GM21786 (cell line): ENCODE results near the gene EARS2.

Source experiments
- ATAC-seq: cut with Tn5 transposase; IDR thresholded peaks from one replicate; pipeline ENCODE4 v1.9.1; 2021; ENCODE audit not compliant: unreplicated experiment

The EARS2 gene

DNA sequence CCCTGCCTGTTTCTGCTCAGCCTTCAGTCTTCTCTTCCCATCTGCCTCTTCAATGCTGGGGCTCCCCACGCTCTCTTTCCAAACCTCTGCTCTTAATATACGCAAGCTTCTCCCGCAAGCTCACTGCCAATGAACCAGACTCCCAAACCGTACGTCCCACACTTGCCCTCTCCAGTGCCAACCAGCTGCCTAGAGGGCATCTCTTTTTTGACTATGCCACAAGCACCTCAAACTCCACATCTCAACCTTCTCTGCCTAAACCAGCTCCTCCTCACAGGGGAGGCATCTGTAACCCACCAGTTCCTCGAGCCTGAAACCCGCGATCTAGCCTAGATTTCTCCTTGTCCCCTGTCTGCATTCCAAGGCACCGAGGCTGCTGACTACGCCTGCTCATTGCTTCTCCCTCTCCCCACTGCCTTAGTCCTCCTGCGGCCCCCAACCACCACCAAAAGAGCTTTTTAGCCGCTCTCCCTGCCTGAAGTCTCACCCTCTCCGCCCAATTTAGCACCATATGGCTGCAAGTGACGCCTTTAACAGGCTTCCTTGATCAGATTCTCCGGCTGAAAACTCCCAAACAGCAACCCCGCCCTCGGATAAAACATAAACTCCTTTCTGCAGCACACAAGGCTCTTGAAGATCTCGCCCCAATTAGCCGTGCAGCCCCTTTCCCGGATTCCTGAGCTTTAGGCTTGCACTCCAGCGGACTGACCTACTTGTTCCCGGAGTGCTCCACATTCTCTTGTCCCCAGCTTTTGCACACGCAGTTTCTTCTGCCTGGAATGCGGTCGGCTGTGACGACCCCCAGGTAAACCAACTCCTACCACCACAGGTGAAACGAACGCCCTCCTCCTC lies 48.3 kb downstream of the EARS2 start:
- ATAC-seq: no peak

GRCh38 chr16:23506606-23506994 lies 50.5 kb downstream of the EARS2 start:
- ATAC-seq: no peak

- no peak for ATAC-seq
Measured at GRCh38 chr16:23505671-23506605, 51.2 kb downstream of the EARS2 start.

- no peak for ATAC-seq
Measured at GRCh38 chr16:23505180-23505665, 51.9 kb downstream of the EARS2 start.

- ATAC-seq: peak; percentile 69
Measured at GRCh38 chr16:23504453-23505179, 52.5 kb downstream of the EARS2 start.

DNA sequence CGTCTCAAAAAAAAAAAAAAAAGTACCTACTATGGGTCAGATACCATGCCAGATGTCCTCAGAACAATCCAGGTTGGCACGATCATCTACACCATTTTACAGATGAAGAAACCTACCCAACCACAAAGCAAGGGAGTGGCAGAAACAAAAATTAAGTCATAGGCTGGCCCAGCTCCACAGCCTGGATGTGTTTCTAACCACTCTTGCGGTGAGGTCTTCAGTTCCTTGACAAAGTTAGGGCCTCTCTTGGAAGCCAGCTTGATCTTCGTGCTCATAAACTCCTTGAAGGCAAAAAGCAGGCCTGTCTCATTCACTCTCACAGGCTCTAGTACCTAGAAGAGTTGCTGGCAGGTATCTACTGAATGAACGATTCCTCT lies 53.1 kb downstream of the EARS2 start:
- ATAC-seq: peak; percentile 11

DNA sequence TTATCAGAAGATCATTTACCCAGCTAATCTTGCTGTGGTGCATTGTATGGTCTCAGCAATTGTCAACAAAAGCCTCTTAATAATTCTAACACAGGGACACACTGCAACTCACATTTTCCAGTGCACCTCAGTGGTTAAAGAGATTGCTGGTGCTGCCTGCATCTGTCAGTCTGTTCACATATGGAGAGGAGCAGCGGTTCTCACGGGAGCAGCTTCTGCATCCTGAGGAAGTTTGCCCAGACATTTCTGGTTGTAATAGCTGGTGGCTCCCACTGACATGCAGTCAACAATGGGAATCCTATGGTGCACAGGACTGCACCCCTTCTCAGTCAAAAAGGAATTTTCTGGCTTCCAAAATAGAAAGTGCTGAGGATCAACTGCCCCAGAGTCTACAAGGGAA lies 54.7 kb downstream of the EARS2 start:
- no peak for ATAC-seq

- ATAC-seq: no peak
Measured at GRCh38 chr16:23501291-23501690, 55.9 kb downstream of the EARS2 start.

DNA sequence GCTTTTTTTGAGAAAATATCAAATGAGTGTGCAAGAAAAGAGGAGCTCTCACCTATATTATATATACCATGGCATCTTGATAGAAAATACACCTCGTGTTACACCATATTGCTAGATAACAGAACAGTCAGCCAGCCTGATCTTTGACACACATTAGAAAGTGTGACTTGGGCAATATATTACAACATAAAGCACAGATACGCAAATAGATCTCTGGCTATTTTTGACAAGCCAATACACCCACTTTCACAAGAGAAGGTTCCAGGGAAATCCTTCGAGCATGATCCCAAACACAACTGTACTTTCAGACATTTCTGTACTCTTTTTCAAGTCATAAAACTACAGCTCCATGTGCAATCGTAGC lies 56.3 kb downstream of the EARS2 start:
- ATAC-seq: no peak

GRCh38 chr16:23500212-23500861 lies 56.8 kb downstream of the EARS2 start:
- no peak for ATAC-seq

DNA sequence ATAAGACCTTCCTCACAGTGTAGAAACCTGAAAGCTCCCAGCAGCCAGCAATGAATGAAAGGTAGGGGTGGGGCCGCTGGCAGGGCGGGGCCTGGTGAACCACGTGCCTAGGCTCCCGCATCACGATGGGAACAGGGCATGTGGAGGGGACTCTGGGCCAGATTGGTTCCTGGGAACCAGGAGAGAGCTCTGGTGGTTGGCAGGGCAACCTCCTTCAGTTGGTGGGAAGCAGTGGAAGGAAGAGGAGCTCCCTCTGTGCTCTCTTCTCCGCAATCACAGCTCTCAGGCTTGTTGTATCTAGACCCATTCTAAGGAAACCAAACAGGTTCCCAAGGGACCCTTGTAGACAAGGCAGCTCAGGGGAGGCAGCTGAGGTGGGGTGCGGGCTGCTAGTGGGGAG lies 57.3 kb downstream of the EARS2 start:
- ATAC-seq: no peak

DNA sequence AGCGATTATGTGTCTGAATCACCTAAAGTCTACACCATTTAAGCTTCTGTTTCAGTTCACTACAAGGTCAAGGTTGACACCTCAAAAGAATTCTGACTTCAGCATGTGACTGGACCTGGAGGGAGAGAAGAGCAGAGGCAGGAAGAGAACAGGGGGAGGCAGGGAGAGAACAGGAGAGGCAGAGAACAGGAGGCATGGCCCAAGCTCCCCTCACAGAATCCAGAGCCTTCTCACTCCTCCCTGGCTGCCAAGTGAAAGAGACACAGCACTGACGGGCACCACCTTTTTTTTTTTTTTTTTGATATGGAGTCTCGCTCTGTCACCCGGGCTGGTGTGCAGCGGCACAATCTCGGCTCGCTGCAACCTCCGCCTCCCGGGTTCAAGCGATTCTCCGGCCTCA lies 58.3 kb downstream of the EARS2 start:
- no peak for ATAC-seq

DNA sequence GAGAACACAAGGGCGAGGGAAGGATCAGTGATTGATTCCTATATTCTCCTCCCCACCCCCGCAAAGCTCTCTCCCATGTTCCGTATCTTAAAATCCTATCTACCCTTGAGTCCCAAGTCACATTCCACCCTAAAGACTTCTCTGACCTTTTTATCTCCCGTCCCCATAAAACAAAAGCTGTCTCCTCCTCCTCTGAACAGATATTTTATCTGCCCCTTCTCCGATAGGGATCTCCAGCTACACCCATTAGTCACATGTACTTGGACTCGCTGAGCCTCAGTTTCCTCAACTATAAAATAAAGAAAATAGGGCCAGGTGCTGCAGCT lies 59.6 kb downstream of the EARS2 start:
- ATAC-seq: no peak

DNA sequence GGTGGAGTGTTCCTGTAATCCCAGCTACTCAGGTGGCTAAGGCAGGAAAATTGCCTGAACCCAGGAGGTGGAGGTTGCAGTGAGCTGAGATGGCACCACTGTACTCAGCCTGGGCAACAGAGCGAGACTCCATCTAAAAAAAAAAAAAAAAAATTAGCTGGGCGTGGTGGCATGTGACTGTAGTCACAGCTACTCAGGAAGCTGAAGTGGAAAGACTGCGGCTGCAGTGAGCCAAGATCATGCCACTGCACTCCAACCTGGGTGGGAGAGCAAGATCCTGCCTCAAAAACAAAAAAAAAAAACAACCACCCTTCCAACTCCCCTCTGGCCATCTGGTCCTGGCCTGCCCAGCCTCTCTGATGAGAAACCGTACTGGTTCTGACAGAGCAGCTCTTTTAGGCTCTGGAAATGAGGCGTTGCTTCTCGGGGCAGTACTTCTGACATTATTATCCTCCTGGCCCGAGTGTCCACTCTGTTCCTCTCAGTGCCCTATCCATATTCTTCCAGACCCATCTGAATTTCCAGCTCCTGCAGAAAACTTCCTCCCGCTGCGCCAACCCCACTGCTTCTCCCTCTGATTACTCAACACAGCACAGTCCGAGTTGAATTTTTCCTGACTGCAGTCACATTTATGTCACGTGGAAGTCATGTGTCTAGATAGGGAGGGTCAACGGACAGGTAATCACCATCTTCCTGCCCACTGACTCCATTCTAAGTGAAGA lies 60.2 kb downstream of the EARS2 start:
- no peak for ATAC-seq

GRCh38 chr16:23495671-23496070 lies 61.5 kb downstream of the EARS2 start:
- no peak for ATAC-seq

DNA sequence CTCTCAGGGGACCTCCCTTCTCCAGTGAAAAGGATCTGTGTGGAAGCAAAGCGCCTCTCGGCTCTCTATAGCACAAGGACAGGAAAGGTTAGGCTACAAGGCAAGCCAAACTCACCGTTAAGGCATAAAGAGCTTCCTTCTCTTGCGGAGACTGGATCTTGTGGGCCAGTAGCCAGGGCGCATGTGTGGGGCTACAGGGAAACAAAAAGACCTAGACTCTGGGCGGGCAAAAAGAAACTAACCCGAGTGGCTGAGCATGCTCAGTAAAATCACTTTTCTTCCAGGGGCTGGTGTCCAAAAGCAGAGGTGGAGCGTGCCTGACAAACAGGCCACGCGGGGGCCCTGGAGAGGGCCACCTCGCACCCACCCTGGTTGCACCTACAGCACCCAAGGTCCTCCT lies 63.0 kb downstream of the EARS2 start:
- ATAC-seq: no peak

- ATAC-seq: no peak
Measured at GRCh38 chr16:23491490-23492391, 65.4 kb downstream of the EARS2 start.

- ATAC-seq: no peak
Measured at GRCh38 chr16:23486480-23486879, 70.7 kb downstream of the EARS2 start.

DNA sequence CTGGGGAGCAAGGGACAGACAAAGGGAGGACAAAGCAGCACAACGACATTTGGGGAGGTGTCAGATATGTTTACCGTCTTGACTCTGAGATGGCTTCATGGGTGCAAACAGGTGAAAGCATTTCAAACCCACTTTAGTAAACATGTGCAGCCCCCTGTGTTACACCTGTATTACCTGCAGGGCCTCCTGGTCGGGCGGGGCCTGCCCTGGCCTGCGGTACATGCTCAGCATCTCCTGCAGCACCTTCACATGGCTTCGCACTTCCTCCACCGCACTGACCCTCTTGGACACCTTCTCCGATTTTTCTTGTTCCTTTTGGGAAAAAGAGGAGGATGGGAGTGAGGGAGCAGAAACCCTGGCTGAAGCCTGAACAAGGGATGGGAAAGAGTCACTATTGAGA lies 71.3 kb downstream of the EARS2 start:
- ATAC-seq: no peak
